BLaER1 treated with 17β-estradiol and CSF1 and Interleukin-3, amounts not matched to agents 10 nM and 100 nM (cell line): ENCODE data around the gene IER3IP1.
"Not testable (repeated sequence)": the region's sequence is repeated elsewhere in the genome, so short reads cannot be mapped to it uniquely, and the experiment has no call there.

ENCODE experiments used
- H3K27ac ChIP-seq, 11 experiments: shearing (Covaris generic); formaldehyde crosslinking; 2 replicates each; pipeline ENCODE4 v1.8.1; 2022
- H3K27me3 ChIP-seq, 11 experiments: shearing (Covaris generic); formaldehyde crosslinking; 2 replicates each; pipeline ENCODE4 v1.8.1; 2022
- H3K36me3 ChIP-seq, 11 experiments: shearing (Covaris generic); formaldehyde crosslinking; 2 replicates each; pipeline ENCODE4 v1.8.1; 2022
- H3K4me1 ChIP-seq, 10 experiments: shearing (Covaris generic); formaldehyde crosslinking; 2 replicates each; pipeline ENCODE4 v1.8.1; 2022
- H3K4me2 ChIP-seq, 11 experiments: shearing (Covaris generic); formaldehyde crosslinking; 2 replicates each; pipeline ENCODE4 v1.8.1; 2022
- H3K4me3 ChIP-seq, 10 experiments: shearing (Covaris generic); formaldehyde crosslinking; 2 replicates each; pipeline ENCODE4 v1.8.1; 2022
- H3K9ac ChIP-seq, 11 experiments: shearing (Covaris generic); formaldehyde crosslinking; 2 replicates each; pipeline ENCODE4 v1.8.1; 2022
- H3K9me3 ChIP-seq, 11 experiments: shearing (Covaris generic); formaldehyde crosslinking; replicated peaks in 1 of 11; 2 replicates each; pipeline ENCODE4 v1.8.1; 2022
- H4K20me1 ChIP-seq, 11 experiments: shearing (Covaris generic); formaldehyde crosslinking; 2 replicates each; pipeline ENCODE4 v1.8.1; 2022
- Cebpa-rat ChIP-seq, 11 experiments: shearing (Covaris generic); IDR thresholded peaks; 2 replicates each; pipeline ENCODE4 v1.8.1; 2022

Gene IER3IP1

DNA sequence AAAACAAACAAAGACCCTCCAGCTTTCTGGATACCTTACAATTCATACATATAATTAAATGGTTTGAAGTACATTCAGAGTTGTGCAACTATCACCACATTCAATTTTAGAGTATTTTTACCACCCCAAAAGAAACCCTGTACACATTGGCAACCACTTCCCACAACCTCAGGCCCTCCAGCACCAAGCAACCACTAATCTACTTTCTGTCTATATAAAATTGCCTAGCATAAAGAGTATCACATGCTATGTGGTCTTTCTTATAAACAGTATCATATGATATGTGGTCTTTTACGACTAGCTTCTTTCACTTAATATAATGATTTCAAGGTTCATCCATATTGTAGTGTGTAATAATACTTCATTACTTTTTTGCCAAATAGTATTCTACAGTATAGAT is 7.3 kb downstream of the IER3IP1 start:
- no peak overlapping the region for H3K27ac ChIP-seq
- H3K4me1 ChIP-seq: peaks cover 0 to 21% (median 10%) of the 10 kb centered on the region in 10 experiments; a peak in 14 of 20 replicates
- H3K4me2 ChIP-seq: no peak overlapping the region
- H3K9me3 ChIP-seq: no peaks in the 10 kb centered on the region
- peaks cover 29 to 93% (median 64%) of the 10 kb centered on the region in 11 experiments; a peak in 20 of 22 replicates for H4K20me1 ChIP-seq
- no peak overlapping the region for H3K4me3 ChIP-seq
- TF ChIP-seq Cebpa-rat (IDR thresholded peaks at IDR 0.05): no peak
- no peak overlapping the region for H3K9ac ChIP-seq
- H3K36me3 ChIP-seq: peaks cover 6 to 60% (median 33%) of the 10 kb centered on the region in 11 experiments; a peak in 17 of 22 replicates
- no peaks in the 10 kb centered on the region for H3K27me3 ChIP-seq

GRCh38 chr18:47168509-47168908 is 7.7 kb downstream of the IER3IP1 start:
- Histone ChIP-seq H3K27ac (no peak overlapping the region), H4K20me1 (peaks cover 29 to 93% (median 65%) of the 10 kb centered on the region in 11 experiments; a peak in 20 of 22 replicates), H3K4me1 (peaks cover 0 to 18% (median 11%) of the 10 kb centered on the region in 10 experiments; a peak in 11 of 20 replicates), H3K27me3 (no peaks in the 10 kb centered on the region), H3K4me3 (no peak overlapping the region), H3K9ac (no peak overlapping the region), H3K4me2 (no peak overlapping the region), H3K36me3 (peaks cover 6 to 56% (median 29%) of the 10 kb centered on the region in 11 experiments; a peak in 17 of 22 replicates), H3K9me3 (no peaks in the 10 kb centered on the region)
- no peak for TF ChIP-seq Cebpa-rat (IDR thresholded peaks at IDR 0.05)

- H3K9ac ChIP-seq: no peak overlapping the region
- H3K27ac ChIP-seq: no peak overlapping the region
- H4K20me1 ChIP-seq: peaks cover 29 to 92% (median 81%) of the 10 kb centered on the region in 11 experiments; a peak in 20 of 22 replicates
- H3K4me2 ChIP-seq: no peak overlapping the region
- no peak for TF ChIP-seq Cebpa-rat (IDR thresholded peaks at IDR 0.05)
- H3K4me1 ChIP-seq: peaks cover 0 to 5% (median 0%) of the 10 kb centered on the region in 10 experiments; a peak in 1 of 20 replicates
- peaks cover 8 to 54% (median 20%) of the 10 kb centered on the region in 11 experiments; a peak in 15 of 22 replicates for H3K36me3 ChIP-seq
- no peak overlapping the region for H3K4me3 ChIP-seq
- H3K27me3 ChIP-seq: no peaks in the 10 kb centered on the region
- H3K9me3 ChIP-seq: no peaks in the 10 kb centered on the region
Observed at GRCh38 chr18:47166294-47166693, 9.9 kb downstream of the IER3IP1 start.

DNA sequence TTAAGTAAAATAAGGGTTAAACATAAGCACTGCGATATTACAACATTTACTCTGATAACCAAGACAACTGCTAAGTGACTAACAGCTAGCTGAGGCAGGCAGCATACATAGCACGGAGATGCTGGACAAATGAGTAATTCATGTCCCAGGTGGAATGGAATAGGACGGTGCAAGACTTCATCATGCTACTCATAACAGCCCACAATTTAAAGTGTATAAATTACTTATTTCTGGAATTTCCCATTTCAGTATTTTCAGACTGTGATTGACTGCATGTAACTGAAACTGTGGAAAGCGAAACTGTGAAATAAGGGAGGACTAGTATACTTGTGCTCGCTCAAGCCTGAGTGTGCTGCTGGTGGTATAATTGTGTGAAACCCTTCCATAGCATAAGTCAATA is 12.9 kb downstream of the IER3IP1 start:
- peaks cover 16 to 62% (median 28%) of the 10 kb centered on the region in 11 experiments; a peak in 17 of 22 replicates for H3K36me3 ChIP-seq
- H3K4me2 ChIP-seq: no peak overlapping the region
- H3K27ac ChIP-seq: no peak overlapping the region
- H4K20me1 ChIP-seq: peaks cover 34 to 100% (median 84%) of the 10 kb centered on the region in 11 experiments; a peak in 20 of 22 replicates
- no peak overlapping the region for H3K4me3 ChIP-seq
- H3K4me1 ChIP-seq: peaks cover 0 to 5% (median 0%) of the 10 kb centered on the region in 10 experiments; a peak in 1 of 20 replicates
- TF ChIP-seq Cebpa-rat (IDR thresholded peaks at IDR 0.05): no peak
- no peaks in the 10 kb centered on the region for H3K9me3 ChIP-seq
- H3K9ac ChIP-seq: no peak overlapping the region
- H3K27me3 ChIP-seq: no peaks in the 10 kb centered on the region

- Histone ChIP-seq H3K4me2 (no peak overlapping the region), H3K4me3 (no peak overlapping the region), H3K9me3 (no peaks in the 10 kb centered on the region), H3K36me3 (peaks cover 19 to 66% (median 40%) of the 10 kb centered on the region in 11 experiments; a peak in 19 of 22 replicates), H4K20me1 (peaks cover 15 to 81% (median 67%) of the 10 kb centered on the region in 11 experiments; a peak in 18 of 22 replicates), H3K4me1 (peaks cover 0 to 5% (median 0%) of the 10 kb centered on the region in 10 experiments; a peak in 1 of 20 replicates), H3K9ac (no peak overlapping the region), H3K27me3 (no peaks in the 10 kb centered on the region), H3K27ac (no peak overlapping the region)
- no peak for TF ChIP-seq Cebpa-rat (IDR thresholded peaks at IDR 0.05)
Observed at GRCh38 chr18:47160256-47160655, 15.9 kb downstream of the IER3IP1 start.

DNA sequence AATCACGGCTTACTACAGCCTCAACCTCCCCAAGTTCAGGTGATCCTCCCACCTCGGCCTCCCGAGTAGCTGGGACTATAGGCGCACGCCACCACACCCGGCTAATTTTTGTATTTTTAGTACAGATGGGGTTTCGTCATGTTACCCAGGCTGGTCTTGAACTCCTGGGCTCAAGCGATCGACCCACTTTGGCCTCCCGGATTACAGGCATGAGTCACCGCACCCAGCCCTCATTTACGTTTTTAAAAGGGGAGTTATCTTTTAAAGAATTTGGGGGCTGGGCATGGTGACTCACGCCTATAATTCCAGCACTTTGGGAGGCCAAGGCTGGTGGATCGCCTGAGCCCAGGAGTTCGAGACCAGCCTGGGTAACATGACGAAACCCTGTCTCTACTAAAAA is 17.8 kb downstream of the IER3IP1 start:
- not testable (repeated sequence) for H3K4me3 ChIP-seq, H3K27ac ChIP-seq, H3K4me2 ChIP-seq, H3K4me1 ChIP-seq, H3K27me3 ChIP-seq, H3K9me3 ChIP-seq, H3K9ac ChIP-seq
- H4K20me1 ChIP-seq: peaks cover 7 to 63% (median 50%) of the 10 kb centered on the region in 11 experiments; a peak in 19 of 22 replicates
- H3K36me3 ChIP-seq: peaks cover 32 to 76% (median 49%) of the 10 kb centered on the region in 11 experiments

DNA sequence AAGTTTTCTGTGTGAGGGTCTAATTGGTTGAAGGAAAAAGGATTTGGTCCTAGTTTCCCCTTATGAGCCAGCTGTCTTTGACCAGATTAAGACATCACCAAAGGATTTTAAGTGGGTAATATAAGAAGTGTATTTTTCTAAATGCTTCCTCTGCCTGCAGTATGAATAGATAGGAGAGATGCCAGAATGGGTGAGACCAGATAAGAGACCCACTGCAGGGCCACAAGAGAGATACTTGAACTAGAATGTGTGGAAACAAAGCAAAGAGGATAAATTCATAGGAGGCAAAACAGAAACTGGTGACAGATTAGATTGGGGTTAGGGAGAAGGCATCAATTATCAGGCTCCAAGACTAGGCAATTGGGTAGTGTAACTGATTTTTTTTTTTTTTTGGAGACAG is 24.7 kb downstream of the IER3IP1 start:
- peak overlapping the region in 7 of 11 experiments; percentile 79 to 90 (median 84); a peak in 8 of 22 replicates for H3K9ac ChIP-seq
- peaks cover 0 to 7% (median 0%) of the 10 kb centered on the region in 11 experiments; a peak in 5 of 22 replicates for H4K20me1 ChIP-seq
- peaks cover 20 to 30% (median 25%) of the 10 kb centered on the region in 10 experiments for H3K4me1 ChIP-seq
- peak overlapping the region; percentile 87 to 98 (median 92) for H3K4me2 ChIP-seq
- no peaks in the 10 kb centered on the region for H3K27me3 ChIP-seq
- peak overlapping the region in 7 of 11 experiments; percentile 73 to 85 (median 80); a peak in 6 of 22 replicates for H3K27ac ChIP-seq
- no peaks in the 10 kb centered on the region for H3K9me3 ChIP-seq
- TF ChIP-seq Cebpa-rat (IDR thresholded peaks at IDR 0.05): no peak
- H3K4me3 ChIP-seq: peak overlapping the region in 8 of 10 experiments; percentile 68 to 87 (median 78); a peak in 9 of 20 replicates
- peaks cover 20 to 47% (median 27%) of the 10 kb centered on the region in 11 experiments for H3K36me3 ChIP-seq

DNA sequence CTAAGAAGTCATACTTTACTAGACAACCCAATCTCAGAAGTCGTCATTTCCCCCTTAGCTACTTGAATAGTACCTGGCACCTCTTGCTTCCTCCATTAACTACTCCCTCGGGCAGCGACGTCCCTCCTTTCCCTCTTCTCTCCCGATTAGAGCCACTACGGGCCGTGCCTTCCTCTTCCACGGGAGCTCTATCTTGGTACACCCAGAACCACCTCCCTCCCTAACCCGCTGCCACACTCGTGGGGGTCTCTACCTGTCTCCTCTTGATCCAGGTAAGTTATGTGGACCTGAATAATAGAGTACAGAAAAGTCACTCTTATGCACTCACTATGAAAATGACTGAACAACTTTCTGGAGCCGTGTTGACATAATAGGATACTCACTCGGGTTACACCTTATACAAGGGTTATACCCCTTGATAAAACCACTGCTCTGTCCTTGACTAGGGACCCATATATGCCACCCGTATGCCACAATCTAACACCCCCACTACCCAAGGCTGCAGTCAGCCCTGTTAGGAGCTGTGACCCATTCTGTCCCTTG is 25.3 kb downstream of the IER3IP1 start:
- Histone ChIP-seq H3K9me3 (0 out of 22 replicates have a peak, but pooled peaks cover 0 to 1% (median 0%) of the 10 kb centered on the region in 11 experiments), H4K20me1 (peaks cover 0 to 12% (median 0%) of the 10 kb centered on the region in 11 experiments; a peak in 7 of 22 replicates), H3K4me1 (peaks cover 20 to 30% (median 25%) of the 10 kb centered on the region in 10 experiments), H3K4me2 (peak overlapping the region; percentile 87 to 98 (median 92)), H3K36me3 (peaks cover 17 to 47% (median 28%) of the 10 kb centered on the region in 11 experiments), H3K27ac (peak overlapping the region; percentile 73 to 86 (median 80)), H3K27me3 (no peaks in the 10 kb centered on the region), H3K9ac (peak overlapping the region; percentile 75 to 90 (median 84)), H3K4me3 (peak overlapping the region; percentile 68 to 87 (median 78))
- no peak for TF ChIP-seq Cebpa-rat (IDR thresholded peaks at IDR 0.05)
